Stimulated activated CD4-positive, alpha-beta T cell treated with anti-CD3 and anti-CD28 coated beads, Interleukin-15, amount 100 ng/mL, for 1 hour (primary cell): Measurements from ENCODE around the gene TMEM170A.
A peak's percentile ranks its signal among the peaks of the same experiment; 100 is the strongest.
"Not testable (repeated sequence)": the region's sequence is repeated elsewhere in the genome, so short reads cannot be mapped to it uniquely, and the experiment has no call there.

Experiments
- DNase-seq, 2 donors: peaks; one replicate each; pipeline ENCODE4 v3.0.0-alpha.2; 2020; ENCODE audit warnings: low read depth in 1 of 2, low spot score in 1 of 2

TMEM170A gene

DNA sequence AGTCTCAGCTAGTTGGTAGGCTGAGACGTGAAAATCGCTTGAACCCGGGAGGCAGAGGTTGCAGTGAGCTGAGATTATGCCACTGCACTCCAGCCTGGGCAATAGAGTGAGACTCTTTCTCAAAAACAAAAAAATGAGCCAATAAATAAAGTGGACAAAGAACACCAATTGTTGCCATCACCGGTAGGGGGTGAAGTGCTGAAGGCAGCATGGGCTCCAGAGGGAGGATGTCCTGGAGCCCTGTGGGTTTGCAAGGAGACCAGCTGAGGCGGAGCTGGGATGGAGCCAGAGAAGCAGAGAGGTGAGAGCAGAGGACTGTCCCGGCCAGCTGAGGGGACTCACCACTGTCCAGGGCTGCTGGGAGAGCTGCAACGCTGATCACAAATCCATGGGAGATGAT lies 17.0 kb upstream of the TMEM170A start:
- no peak for DNase-seq

- no peak for DNase-seq
Observed at GRCh38 chr16:75479421-75479990, 15.0 kb upstream of the TMEM170A start.

DNA sequence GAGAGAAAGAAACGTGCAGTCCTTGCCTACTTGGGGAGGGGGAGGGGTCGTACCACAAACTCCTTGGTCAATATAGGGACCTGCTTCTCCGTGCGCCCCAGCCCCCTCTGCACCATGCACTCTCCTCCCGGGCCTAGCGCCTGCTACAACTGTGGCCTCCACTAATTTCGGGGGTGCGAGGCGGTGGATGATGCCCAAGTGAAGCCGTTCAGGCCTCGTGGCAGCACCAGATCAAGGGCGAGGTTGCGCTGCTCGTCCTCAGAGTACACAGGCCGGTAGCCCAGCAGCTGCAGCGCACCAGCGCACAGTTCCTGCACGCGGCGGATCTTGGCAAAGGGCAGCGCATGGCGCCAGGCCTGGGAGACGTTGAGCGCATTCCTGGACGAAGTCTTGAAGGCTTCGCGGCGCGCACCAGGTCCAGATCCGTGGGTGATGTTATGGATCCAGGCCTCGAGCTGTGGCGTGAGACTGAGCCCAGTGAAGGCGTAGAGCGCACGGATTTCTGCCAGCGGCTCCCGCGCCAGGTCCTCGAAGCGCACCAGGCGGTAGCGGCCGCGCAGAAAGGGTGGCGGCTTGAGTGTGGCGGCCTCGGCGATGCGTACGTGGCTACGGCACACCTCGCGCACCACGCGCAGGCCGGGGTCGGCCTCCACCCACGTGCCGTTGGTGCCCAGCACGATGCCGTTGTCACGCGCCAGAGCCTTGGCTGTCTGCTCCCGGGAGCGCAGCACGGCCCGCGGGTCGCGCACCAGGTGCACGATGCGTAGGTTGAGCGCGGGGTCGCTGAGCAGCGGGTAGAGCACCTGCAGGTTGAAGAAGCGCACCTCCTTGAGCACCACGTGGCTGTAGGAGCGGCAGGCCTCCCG lies 14.2 kb upstream of the TMEM170A start:
- no peak for DNase-seq

DNA sequence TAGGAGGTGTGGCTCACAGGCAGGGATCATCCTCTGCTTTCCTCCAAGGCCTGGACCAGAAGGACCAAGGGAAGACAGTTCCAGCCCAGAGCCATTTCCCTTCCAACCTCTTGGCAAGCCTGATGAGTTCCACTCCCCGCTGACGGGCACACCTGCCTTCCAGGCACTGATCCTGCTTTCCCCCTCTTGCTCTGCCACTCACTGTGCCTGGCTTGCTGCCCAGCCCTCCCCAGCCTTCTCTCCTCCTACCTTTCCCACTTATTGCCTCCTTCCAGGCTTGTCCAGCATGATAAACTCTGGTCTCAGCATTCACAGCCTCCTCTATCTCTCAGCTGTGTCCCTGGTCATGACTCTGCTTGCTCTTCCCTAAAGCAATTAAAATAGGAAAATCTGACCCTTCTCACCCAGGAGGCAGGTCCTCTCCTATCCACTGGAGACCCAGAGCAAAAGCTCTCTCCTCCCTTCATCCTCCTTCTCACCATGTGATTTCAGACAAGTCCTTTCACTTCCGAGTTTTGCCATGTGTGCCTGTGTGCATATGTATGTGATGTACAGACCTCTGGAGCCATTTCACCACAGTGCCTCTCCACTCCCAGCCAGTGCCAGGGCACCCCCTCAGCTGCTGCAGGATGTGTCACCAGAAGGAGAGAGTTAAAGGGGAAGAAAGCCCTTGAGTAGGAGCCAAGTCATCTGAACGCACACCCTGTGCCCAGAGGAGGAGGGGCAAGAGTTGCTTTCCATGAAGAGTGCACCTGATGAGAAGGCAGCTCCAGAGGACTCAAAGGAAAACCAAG lies 13.4 kb upstream of the TMEM170A start:
- DNase-seq = no peak

GRCh38 chr16:75476817-75477216 lies 12.3 kb upstream of the TMEM170A start:
- DNase-seq = no peak

GRCh38 chr16:75475420-75475847 lies 10.9 kb upstream of the TMEM170A start:
- no peak for DNase-seq

- no peak for DNase-seq
Observed at GRCh38 chr16:75472908-75473877, 8.7 kb upstream of the TMEM170A start.

GRCh38 chr16:75471723-75472633 lies 7.5 kb upstream of the TMEM170A start:
- peak; percentile 6 to 7 for DNase-seq

- DNase-seq = no peak
Observed at GRCh38 chr16:75466760-75467159, 2.3 kb upstream of the TMEM170A start.

GRCh38 chr16:75463389-75464121 lies 934 bp downstream of the TMEM170A start:
- DNase-seq = not testable (repeated sequence)

DNA sequence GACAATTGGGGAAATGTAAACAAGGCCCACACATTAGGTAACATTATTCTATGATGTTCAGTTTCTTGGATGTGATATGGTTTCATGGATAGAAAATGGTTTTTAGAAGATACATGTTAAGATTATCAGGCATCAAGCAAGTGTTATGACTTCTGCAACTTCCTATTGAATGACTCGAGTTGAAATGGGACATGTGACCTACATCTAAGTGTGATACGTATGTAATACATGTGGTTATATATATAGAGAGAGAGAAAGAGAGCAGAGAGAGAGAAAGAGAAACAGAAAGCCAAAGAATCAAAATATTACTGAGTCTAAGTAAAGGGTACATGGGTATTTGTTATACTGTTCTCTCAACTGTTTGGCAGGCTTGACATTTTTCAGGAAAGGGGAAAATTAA lies 1.7 kb downstream of the TMEM170A start:
- DNase-seq = no peak

DNA sequence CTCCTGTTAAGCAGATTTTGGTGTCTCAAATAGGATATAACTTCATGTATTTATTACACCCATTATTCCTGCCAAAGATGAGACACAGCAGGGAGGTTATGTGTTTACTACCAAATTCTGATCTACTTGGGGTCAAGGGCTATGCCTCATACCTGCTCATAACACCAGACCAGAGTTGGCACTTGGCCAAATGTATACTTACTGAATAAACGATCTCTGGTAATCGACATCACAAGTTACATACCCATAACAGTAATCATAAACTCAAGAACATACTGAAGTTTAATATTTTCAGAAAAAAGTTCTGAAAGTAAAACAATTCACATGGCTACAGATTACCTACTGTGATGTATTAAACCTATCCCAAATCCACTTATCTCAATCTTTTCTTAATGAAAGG lies 2.9 kb downstream of the TMEM170A start:
- DNase-seq = no peak

DNA sequence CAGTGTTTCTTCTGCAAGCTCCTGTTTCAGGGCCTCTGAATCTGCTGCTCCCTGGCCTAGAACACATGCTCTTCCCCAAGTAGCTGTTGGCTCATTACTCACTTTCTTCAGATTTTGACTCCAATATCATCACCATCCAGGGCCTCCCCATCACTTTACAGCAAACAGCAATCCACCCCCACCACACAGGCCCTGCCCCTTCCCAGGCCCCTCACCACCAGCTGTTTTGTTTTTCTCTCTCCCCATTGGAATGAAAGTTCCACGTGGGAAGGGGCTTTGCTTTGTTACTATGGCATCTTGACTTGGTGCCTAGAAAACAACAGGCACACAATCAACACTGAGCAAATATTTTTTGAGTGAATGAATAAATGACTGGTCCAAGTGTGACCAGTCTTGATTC lies 4.0 kb downstream of the TMEM170A start:
- no peak for DNase-seq

GRCh38 chr16:75459691-75460090 lies 4.8 kb downstream of the TMEM170A start:
- no peak for DNase-seq

DNA sequence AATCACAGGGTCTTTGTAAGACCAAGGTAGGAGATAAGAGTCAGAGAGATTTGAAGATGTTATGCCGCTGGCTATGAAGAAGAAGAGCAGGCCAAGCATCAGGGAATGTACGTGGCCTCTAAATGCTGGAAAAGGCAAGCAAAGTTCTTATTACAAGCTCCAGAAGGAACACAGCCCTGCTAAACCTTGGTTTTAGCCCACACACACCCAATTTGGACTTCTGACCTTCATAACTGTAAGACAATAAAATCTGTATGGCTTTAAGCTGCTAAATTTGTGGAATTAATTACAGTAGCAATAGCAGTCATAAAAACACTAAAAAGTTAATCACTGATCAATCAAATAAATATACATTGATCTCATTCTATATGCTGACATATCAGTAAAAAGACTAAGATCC lies 6.0 kb downstream of the TMEM170A start:
- DNase-seq = no peak

DNA sequence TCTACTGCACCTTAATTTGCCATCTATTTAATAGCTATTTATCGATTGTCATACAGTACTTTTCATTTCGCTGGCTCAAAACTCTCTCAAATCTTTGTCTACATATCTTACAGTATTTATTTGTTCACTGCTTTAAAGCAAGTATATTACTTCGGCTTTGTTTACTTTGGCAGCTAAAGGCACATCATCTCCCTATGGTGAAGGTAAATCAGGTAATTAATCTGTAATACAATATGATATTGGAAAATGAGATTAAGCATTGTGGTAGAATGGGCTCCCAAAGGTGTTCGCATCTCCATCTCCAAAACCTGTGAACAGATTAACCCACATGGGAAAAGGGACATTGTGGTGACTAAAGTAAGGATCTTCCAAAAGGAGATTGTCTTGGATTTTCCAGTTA lies 6.5 kb downstream of the TMEM170A start:
- no peak for DNase-seq

DNA sequence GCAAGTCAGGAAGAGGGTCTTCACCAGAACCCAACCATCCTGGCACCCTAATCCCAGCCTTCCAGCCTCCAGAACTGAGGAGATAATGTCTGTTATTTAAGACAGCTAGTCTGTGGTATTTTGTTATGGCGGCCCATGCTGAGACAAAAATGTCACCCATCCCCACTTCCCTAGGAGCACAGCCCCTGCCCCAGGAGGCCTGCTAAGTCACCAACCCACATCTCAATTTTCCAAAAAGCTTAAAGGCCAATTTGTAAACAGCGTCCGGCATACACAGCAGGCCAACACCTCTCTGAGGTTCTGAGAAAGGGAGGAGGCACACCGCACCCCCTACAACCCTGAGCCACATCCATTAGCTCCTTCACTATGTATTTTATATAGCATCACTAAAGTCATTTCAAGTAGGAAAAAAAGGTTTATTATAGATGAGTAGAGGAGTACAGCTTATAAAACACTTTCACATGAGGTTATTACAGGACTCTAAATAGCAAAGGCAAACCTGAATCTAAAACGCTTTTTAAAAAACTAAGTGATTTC lies 6.9 kb downstream of the TMEM170A start:
- no peak for DNase-seq

DNA sequence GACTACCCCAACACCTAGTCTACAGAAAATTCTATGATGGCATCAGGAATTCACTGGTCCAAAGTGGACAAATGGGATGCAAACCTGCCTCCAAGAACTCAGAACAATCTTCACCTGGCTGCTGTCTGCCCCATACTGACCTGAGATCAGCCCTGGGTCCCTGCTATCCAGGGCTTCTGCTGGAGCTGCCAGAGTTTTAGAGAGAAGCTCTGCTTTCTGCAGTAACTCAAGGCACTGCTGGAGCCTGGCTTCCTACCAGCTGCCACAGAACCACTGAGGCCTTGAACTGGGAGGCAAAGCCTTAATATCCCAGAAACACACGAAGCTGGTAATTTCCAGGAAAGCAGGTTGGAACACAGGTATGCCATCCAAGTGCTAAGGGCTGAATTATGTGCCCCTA lies 7.5 kb downstream of the TMEM170A start:
- no peak for DNase-seq

DNA sequence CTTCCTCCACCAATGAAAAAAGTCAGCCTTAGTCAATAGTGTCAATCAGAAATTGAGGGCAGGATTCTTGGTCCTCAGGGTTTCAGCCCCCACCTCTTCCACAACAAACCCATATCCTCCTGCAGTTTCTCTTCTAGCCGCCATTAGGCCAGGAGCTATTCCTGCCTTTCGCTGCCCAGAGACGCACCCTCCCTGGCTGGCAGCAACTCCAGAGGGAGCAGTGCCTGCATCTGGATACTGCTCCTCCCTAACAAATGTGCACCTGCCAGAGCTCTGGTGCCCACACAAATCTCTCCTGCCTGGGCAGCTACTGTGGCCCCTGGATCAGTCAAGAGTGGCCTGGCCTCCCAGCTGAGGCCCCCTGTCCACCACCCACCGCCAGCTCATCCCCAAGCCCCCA lies 8.0 kb downstream of the TMEM170A start:
- not testable (repeated sequence) for DNase-seq
